HG03439 (cell line): Measurements from ENCODE around the gene SECTM1.
"Not testable (repeated sequence)": the region's sequence is repeated elsewhere in the genome, so short reads cannot be mapped to it uniquely, and the experiment has no call there.

Experiments
- ATAC-seq: cut with Tn5 transposase; IDR thresholded peaks from one replicate; pipeline ENCODE4 v1.9.1; 2021; ENCODE audit warnings: mild to moderate bottlenecking, moderate library complexity; ENCODE audit not compliant: unreplicated experiment

Gene SECTM1

DNA sequence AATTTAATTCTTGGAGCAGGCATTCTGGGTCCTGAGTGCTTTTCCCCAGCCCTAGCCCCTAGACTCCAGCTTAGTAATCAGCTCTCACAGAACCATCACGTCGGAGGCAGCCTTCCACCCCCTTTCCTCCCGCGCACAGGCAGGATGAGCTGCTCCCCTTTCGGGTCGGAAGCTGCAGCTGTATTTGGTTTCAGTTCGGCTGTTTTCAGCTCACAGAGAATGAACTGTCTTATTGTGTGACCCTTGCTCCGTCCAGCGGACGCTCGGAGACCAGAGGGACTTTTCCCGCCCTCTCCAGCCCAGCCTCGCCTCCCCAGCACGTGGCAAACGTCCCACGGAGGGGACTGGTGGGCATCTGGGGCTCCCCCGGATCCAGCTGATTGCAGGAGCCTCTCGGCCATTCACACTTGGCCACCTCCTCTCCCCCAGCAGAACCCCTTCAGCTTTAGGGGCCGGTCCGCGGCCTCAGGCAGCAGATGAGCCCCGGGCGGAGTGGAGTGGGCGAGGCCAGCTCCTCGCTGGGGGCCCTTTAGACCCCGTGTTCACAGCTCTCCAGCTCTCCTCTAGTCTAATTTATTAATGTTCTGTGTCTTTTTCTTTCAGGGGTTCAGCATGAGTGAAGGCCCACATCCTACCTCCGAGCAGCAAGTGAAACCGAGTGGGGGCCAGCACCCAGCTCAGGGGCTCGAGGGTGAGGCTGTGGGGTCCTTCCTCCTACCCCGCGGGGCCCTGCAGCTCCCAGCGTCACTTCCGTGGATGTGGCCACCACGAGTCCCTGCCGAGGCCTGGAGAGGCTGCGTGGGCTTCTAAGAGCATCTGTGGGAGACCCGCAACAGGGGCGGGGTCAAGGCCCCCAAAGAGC, 37.1 kb upstream of the SECTM1 start:
- ATAC-seq: no peak

DNA sequence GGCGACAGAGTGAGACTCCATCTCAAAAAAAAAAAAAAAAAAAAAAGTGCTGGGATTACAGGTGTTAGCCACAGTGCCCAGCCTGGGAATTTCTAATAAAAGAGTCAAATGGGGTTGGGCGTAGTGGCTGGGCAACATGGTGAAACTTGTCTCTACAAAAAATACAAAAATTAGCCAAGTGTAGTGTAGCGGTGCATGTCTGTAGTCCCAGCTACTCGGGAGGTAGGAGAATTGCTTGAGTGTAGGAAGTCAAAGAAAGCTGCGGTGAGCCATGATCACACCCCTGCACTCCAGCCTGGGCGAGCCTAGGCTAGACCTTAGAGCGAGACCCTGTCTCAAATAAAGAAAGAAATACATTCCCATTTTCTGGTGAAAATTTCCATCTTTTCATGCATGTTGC, 35.6 kb upstream of the SECTM1 start:
- ATAC-seq: no peak

DNA sequence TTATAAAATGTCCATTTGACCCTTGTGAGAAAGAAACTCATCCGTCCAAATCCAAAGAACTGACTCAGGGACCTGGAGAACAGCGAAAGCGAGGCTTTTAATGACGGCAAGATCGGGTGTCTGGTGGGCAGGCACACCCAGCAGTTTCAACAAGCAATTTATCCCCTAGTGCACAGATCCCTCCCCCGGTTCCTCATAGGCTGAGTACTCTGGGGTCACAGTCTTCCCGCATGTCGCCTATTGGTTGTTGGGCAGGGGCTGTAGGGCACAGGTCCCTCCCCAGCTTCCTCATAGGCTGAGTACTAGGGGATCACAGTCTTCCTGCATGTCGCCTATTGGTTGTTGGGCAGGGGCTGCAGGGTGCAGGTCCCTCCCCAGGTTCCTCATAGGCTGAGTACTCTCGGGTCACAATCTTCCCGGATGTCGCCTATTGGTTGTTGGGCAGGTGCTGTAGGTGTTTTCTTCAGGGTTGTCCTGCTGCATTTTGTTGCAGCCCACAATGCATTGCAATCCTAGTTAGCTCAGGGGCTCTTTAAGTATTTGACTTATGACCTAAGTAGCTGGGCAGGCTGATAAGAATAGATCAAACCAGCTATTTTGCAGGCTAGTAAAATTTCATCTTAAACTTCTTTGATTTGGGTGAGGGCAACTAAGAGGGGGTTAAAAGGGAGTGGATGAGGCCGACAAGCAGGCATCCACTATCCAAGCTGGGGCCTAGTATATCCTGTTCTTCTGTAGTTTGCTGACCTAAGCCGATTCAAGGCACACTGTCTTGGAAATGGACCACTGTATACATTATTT, 34.4 kb upstream of the SECTM1 start:
- no peak for ATAC-seq

DNA sequence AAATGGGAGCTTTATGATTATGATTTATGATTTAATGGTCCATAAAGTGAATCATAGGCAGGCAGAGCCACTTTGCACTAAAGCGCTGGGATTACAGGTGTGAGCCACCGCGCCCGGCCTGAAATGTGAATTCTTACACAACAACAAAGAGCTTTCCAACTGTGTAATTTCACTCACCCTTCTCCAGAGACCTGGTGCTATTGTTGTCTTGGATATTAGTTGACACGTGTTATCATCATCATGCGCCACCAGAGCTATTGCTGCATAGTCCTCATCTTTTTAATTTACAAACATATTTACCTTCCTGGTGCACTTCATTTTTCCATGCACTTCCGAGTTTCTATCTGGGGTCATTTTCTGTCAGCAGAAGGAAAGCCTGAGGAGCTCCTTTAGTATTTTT, 33.2 kb upstream of the SECTM1 start:
- ATAC-seq: no peak

DNA sequence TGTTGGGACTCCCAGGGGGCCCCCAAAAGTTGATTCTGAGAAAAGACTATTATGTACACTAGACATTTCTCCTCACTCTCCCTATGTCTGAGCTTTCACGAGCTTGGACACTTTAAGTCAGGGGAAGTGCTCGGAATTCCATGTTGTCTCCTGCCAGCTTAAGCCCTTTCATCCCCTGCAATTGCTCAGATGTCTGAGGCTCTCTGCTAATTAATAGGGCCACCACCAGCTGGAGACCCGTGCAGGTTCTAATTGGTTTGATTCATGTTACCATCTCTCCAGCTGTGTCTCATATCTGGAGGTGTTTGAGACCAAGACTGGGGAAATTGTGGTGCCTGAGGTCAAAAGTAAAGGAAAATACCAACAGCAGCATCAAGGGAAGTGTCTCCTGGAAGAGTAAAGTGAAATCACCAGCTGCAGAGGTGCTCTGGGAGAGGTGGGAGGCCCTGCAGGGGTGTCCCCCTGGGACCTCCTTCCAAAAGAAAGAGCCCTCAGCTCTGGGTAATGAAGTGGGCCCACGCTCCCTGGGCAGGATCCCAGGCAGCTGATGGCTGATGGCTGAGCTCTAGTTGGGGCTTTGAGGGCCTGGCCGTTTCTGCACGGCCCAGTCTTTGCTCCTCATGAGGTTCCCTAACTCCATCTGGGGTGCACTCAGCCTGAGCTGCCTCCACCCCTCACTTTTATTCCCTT, 32.2 kb upstream of the SECTM1 start:
- no peak for ATAC-seq

DNA sequence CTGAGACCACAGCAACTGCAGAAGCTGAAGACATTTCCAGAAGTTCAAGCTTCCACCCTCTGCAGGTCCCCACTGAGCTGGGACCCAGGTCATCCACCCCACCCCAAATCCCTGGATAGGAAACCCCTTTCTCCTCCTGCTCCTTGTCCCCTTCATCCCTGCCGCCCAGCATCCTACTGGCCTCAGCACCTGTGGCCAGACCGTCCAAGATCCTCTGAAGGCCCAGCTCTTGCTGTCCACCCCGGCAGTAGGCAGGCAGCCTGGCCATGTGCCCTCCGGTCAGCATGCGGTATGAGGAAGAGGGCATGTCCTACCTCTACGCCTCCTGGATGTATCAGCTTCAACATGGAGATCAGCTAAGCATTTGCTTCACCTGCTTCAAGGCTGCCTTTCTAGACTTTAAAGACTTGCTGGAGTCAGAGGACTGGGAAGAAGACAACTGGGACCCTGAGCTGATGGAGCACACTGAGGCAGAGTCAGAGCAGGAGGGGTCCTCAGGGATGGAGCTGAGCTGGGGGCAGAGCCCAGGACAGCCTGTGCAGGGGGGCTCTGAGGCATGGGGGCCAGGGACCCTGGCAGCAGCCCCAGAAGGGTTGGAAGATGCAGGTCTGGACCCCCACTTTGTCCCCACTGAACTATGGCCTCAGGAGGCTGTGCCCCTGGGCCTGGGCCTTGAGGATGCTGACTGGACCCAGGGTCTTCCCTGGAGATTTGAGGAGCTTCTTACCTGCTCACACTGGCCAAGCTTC, 28.5 kb upstream of the SECTM1 start:
- no peak for ATAC-seq

DNA sequence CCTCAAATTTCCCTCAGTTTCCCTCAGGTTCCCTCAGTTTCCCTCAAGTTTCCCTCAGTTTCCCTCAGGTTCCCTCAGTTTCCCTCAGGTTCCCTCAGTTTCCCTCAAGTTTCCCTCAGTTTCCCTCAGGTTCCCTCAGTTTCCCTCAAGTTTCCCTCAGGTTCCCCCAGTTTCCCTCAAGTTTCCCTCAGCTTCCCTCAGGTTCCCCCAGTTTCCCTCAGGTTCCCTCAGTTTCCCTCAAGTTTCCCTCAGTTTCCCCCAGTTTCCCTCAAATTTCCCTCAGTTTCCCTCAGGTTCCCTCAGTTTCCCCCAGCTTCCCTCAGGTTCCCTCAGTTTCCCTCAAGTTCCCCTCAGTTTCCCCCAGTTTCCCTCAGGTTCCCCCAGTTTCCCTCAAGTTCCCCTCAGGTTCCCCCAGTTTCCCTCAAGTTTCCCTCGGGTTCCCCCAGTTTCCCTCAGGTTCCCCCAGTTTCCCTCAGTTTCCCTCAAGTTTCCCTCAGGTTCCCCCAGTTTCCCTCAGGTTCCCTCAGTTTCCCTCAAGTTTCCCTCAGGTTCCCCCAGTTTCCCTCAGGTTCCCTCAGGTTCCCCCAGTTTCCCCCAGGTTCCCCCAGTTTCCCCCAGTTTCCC, 26.0 kb upstream of the SECTM1 start:
- ATAC-seq: not testable (repeated sequence)

DNA sequence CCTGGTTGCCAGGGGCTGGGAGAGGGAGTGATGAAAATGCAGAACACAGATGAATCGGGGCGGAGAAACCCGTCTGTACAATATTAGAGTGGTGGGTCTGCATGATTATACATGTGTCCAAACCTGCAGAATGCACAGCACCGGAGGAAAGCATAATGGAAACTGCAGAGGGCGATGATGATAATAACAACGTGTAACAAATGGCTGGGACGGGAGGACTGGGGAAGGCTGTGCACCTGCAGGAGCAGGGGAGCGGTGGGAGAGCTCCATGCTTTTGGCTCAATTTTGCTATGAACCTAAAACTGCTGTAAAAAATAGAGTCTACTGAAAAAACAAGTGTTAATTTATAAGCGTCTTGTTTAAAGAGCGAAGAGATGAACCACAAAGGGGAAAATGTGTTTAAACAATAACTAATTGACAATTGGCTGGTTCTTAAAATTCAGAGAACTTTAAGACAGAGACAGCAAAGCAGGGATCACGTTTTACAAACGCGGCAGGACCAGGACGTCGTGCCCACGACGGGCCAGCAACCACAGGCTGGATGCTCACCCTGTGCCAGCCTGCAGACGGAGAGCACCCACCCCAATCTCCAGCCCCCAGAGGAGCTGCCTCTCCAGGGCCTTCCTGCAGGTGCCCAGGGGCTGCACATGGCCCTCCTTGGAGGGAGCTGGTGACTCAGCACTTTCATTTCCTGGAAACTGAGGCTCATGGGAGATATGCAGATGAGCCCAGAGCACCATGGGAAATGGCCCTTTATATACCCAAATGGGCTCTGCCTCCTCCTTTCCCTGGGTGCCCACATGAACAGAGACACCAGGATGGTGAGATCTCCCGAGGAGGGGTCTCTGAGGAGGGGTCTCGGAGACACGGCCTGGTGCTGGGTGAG, 25.1 kb upstream of the SECTM1 start, which contains the start of gene TEX19:
TSS of gene TEX19 (plus strand) at position 783 of the 886 bp plus-strand sequence. CDS start 2,904 bp downstream, outside the sequence.
- no peak for ATAC-seq

DNA sequence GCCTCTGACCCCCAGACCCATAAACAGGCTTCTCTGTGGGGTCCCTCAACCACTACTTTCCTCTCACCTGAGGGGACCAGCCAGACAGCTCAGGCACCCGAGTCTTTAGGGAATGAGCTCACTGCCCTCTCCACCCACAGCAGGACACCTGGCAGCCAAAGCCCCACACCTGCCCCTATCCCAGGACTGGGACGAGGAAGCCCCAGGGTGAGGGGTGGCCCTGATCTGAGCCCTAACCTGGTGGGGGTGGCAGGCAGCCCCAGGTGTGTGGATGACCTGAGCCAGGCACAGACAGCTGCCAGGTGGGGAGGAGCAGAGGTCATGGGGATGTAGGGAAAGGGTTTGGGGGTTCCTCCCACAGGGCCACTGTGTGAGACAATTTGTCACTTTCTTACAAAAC, 23.8 kb upstream of the SECTM1 start:
- no peak for ATAC-seq

DNA sequence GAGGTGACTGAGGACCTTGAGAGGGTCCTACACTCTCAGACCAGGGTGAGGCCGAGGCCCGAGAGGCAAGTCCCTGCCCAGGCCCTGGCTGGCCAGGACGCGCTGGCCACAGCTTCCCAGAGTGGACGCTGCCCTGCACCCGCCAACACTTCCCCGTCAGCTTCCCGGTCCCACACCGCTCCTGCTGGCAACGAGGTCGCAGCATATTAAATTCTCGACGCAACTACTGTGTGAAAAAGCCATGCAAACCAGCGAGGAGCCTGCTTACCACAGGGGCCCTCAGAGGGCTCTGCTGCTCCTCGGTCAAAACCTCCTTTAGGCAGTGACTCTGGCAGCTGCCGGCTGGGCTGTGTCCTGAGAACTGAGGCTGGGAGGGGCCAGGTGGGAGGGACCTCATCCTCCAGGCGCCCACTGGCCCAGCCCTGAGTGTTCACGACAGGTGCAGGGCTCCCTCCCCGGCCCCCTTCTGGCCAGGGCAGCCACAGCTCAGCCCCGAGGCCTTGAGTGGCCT, 23.3 kb upstream of the SECTM1 start:
- no peak for ATAC-seq

DNA sequence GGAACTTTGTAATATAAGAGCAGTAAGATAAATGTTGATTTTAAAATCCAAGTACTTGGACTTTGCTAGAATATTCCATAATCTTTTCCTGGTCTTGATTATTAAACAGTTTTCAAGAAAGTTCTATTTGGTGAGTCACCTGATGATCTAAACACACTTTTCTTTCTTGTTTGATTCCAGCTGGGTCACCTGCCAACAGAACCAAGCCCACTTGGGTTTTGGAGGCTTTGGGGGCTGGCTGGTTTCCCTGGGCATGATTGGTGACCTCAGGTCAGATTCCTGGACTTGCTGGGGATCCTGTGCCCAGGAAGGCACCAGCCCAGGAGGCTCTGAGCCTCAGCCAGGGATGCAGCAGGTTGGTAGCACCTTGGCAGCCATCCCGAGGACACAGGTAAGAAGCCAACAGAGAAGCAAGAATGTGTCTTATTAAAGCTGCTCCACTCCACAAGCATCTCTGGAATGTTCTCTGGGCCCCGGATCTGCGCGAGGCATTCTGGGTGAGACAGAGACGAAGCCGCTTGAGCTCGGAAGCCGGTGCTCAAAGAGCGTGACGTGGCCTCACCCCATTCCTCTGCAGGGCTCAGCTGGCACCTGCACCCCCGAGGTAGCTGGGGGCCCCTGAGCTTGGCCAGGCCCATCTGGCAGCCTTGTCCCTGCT, 22.3 kb upstream of the SECTM1 start:
- no peak for ATAC-seq

DNA sequence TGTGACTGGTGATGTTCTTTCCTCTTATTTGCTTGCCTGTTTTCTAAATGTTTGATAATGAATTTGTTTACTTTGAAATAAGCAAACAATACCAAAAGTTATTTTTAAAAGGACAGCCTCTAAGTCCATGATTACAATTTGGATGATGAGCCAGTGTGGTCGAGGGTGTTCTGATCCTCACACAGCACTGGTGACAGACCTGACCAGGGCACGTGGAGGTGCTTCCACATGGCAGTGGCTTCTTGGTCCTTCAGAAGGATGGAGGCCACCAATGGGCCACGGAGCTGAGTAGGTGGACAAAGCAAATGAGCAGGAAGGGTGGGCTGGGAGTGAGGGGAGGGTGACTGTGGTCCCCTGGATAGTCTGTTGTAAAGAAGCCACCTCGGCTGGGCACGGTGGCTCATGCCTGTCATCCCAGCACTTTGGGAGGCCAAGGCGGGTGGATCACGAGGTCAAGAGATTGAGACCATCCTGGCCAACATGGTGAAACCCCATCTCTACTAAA, 21.3 kb upstream of the SECTM1 start:
- ATAC-seq: no peak

DNA sequence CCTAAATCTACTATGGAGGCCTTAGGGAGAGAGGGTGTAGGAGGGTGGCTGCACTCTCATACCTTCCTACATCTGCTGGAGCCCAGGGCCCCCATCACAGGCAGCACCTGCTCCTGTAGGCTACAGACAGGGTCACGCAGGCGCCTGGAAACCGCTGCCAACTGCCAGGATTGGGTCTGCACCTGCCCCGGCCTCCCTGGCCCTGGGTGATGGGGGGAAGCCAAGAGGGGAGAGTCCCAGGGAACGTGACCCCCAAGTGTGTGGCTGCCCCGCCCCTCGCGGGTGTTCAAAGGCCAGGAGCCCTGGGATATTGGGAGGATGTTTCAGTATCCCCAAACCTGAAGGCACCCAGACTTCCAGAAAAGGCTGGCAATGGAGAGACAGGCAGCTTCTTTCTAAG, 19.9 kb upstream of the SECTM1 start:
- no peak for ATAC-seq

DNA sequence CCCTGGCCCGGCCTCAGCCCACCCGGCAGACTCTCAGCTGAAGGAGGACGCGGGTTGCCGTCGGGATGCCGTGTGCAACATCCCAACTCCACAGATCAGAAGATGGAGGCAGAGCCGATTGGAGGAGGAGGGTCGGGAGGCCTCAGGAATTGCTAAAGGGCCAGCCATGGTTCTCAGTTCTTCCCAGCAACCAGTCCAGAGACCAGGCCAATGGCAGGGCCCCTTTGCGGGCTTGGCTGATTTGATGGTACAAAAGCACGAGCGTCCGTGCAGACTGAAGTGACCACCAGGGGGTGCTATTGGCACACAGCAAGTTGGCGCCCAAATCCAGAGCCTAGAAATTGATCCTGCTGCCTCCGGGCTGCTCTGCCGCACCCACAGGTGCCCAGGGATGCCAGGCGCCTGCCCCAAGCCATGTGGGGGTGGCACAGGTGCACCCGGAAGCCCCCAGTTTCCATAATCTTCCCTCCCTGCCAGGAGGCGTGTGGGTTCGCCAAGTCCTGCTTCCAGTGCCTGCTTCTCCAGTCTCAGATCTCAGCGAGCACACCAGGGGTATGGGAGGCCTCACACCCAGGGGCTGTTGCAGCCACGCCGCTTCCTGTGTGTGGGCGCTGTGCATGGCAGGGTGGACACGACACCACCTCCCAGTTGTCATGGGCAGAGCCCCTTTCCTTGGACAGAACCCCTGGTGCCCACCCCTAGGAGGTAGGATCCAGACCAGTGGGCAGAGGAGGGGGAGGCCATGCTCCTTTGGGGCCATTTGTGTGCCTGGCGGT, 18.3 kb upstream of the SECTM1 start:
- peak; percentile 62 for ATAC-seq

DNA sequence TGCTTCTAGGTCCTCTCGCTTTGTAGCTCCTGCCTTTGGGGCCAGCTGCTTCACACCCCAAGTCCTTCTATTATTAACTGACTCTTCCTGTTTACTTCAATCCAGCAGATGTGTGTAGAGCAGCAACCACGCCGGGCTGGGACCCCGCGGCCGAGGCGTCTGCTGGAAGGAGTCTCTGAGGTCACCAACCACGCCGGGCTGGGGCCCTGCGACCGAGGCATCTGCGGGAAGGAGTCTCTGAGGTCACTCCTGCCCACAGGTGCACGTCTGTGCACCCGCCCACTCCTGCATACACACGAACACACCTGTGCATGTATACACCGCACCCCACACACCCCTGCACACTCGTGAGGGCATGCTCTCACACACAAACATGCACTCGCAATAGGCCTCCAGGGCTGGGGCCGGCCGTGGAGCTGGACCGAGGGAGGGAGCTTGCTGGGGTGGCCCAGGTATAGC, 17.7 kb upstream of the SECTM1 start:
- ATAC-seq: peak; percentile 35

DNA sequence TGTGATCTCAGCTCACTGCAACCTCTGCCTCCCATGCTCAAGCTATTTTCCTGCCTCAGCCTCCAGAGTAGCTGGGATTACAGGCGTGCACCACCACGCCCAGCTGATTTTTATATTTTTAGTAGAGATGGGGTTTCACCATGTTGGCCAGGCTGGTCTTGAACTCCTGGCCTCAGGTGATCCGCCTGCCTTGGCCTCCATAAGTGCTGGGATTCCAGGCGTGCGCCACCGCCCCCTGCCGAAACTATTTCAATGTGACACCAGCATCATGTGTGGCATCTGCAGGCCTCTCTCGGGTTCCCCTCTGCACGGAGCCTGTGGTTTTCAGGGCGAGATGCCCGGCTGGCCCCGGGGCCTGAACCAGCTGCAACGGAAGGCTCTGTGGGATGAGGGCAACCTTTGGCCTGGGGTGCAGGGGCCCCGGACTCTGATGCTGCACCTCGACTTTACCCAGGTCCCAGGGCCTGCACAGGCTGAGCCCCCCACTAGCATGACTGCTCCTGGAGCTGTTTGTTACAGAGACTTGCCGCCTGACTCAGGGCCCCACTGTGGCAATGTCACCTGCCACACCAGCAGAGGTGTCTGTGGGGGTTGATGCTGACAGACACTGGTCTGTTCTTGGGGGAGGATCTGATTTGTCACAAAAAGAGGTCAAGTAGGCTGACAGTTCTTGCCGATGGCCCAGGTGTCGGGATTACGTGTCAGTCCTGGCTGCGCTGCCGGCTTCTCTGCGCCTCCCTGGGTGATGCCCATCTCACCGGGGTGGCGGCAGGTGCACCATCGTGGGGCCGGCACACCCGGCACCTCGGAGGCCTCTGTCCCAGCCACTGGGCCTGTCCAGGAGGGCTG, 16.8 kb upstream of the SECTM1 start:
- no peak for ATAC-seq

DNA sequence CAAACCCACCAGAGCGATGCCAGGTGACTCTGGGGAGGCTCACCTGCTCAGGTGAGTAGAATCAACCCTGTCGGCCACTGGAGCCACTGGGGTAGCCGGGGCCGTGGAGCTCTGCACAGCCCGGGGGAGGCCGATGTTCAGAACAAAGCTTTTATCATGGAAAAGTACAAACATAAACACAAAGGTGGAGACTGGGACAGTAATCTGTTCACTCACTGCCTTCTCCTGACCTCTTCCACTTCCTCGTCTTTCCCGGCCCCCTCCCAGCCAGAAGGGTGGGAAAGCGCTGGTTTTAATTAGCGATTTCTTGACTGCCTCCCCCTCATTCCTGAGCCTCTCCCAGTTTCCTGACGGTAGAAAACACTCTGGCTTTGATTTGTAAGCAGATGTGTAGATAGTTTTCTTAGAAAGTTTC, 15.7 kb upstream of the SECTM1 start:
- no peak for ATAC-seq
